ENCODE results near the gene PNPLA6.

Gene PNPLA6

DNA sequence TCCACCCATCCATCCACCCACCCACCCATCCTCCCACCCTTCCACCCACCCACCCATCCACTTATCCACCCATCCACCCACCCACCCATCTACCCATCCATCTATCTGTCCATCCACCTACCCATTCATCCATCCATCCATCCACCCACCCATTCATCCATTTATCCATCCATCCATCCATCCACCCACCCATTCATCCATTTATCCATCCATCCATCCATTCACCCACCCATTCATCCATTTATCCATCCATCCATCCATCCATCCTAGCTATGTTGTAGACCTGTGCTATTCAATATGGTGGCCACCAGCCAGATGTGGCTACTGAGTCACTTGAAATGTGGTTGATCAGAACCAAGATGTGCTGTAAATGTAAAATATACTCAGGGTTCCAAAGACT, 65.2 kb downstream of the PNPLA6 start:
- no peak for DNase-seq (ENCODE audit: low read depth)

DNA sequence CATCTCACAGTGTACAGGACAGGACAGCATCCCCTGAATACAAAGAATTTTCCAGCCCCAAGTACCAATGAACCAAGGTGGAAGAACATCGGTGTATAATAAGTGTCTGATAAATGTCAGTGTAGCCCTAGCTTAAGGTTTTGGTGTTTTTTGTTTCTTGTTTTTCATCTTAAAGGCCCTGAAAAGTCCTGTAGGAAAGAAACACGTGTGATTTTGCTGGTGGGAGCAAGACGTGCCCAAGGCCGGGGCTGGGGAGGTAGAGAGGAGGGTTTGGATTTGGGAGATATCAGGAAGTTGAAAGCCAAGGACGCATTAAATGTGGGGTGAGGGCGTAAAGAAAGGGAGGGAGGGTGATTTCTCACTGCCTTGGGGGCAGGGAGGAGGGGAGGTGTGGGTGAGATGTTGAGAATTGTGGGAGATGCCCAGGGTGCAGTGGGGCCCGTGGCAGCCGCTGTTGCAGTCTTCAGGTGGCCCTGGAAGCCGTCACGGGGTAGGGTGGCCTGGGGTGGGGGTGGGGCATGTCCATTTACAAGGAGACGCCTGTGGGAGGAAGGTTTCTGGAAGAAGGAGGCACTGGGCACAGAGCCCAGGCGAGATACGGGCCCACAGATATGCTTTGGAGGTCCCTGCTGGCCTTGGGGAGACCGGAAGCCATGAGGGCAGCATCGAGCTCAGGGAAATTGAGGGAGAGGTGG, 66.9 kb downstream of the PNPLA6 start:
- no peak for DNase-seq (ENCODE audit: low read depth)

DNA sequence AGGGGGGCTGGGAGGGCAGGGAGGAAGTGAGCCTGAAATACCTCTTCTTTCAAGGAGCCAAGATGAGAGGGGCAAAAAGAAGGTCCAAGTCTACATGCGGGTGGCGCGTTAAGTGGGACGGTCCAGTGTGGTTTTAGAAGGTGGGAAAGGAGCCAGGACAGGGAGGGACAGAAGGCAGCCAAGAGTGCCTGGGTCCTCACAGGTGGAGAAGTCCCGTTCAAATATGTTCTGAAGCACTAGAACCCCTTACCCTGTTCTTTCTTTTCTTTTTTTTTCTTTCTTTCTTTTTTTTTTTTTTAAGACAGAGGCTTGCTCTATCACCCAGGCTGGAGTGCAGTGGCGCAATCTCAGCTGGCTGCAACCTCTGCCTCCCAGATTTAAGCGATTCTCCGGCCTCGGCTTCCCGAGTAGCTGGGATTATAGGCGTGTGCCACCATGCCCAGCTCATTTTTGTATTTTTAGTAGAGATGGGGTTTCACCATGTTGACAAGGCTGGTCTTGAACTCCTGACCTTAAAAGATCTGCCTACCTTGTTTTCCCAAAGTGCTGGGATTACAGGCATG, 67.5 kb downstream of the PNPLA6 start:
- DNase-seq (ENCODE audit: low read depth), result no peak

DNA sequence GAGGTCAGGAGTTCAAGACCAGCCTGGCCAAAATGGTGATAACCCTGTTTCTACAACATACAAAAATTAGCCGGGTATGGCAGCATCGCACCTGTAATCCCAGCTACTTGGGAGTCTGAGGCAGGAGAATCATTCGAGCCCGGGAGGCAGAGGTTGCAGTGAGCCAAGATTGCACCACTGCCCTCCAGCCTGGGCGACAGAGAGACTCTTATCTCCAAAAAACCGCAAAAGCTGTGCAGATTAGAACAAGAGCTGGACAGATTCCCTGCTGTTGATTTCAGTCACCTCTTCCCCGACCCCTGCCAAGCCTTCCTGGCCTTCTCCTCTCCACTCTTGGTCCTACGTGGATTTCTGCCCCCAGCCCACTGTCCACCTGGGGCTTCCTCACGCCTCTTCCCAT, 68.4 kb downstream of the PNPLA6 start:
- DNase-seq (ENCODE audit: low read depth), result no peak

DNA sequence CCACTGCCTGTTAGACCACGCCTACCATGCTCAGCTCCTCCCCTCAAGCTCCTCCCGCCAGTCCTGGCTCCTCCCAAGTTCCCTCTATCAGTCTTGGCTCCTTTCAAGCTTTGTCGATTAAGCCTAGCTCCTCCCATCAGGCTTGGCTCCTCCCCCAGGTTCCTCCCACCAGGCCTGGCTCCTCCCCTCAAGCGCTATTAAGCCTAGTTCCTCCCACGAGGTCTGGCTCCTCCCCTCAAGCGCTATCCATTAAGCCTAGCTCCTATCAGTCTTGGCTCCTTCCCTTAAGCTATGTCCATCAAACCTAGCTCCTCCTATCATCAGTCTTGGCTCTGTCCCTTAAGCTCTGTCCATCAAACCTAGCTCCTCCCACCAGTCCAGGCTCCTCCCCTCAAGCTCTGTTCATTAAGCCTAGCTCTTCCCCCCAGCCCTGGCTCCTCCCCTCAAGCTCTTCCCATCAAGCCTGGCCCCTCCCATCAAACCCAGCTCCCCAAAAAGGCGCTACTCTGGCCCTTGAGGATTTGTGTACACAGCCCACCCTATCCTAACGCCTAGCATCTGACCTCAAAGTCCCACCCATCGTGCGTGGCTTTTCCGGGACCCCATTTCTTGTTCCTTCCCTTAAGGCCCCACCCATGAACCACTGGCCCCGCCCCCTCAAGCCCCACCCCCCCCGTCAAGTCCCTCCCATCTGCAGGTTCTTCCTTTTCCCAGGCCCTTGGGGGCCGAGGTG, 70.1 kb downstream of the PNPLA6 start:
- DNase-seq (ENCODE audit: low read depth), result no peak

DNA sequence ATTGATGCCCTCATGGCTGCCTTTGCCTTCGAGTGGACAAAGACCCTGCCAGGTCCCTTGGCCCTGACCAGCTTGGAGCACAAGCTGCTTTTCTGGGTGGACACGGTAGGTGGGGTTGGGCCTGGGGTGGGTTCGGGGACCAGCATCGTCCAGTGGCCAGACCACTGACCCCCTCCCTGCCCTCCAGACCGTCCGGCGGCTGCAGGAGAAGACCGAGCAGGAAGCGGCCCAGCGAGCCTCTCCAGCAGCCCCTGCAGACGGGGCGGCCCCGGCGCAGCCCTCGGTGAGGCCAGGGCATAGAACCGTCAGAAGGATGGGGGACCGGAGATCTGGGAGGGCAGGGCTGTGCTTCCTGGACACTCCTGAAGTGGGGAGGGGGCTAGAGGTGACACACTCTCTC, 70.8 kb downstream of the PNPLA6 start:
- DNase-seq (ENCODE audit: low read depth), result no peak

DNA sequence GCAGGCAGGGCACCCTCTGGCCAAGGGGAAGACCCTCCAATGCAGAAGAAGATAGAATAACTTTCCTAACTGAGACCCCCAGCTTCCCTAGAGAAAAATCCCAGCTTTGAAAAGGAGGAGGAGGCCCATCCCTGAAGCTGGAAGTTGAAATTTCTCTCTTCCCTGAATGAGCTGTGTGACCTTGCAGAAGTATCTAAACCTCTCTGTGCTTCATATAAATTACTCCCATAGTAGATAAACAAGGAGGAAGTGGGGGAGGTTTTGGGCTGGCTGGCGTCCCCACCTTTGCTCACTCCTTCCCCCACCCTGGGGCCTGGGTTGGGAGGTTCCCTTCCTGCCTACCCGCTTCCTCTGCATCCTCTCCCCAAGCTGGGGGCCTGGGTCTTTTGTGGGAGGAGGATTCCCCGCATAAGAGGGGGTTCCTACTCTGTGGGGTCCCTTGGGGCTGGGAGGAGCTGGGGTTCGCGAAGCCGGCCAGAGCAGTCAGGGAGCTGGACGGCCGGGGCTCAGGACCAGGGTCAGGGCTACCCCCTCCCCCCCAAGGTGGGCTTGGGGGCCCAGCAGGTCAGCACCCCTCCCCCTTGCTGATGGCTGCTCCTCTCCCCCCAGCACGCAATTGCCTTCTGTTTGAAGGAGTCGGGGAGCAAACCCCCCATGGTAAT, 71.8 kb downstream of the PNPLA6 start:
- DNase-seq (ENCODE audit: low read depth), result no peak

DNA sequence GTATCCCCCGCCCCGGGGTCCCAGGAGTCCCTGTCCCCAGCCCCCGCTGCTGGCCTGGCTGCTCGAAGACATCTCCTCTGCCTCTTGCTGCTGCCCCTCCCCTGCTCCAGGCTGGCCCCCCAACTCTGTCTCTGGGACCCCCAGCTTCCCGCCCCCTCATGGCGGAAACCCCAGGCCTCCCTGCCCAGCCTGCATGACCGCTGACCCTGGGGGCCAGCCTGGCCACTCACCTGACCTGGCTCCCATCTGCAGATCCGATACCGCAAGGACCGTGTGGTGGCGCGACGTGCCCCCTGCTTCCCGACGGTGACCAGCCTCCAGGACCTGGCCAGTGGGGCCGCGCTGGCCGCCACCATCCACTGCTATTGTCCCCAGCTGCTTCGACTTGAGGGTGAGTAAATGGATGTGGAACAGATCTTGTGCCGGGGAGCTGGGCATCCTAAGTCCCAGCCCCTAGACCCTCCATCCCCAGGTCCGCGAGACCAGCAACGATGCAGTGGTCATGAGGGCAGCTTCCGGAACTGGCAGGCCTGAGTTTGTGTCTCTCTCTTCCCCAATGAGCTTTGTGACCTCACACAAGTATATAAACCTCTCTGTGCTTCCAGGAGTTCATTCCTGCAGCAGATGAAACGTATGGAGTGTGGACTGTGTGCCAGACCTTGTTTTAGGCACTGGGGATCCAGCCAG, 72.5 kb downstream of the PNPLA6 start:
- no peak for DNase-seq (ENCODE audit: low read depth)

DNA sequence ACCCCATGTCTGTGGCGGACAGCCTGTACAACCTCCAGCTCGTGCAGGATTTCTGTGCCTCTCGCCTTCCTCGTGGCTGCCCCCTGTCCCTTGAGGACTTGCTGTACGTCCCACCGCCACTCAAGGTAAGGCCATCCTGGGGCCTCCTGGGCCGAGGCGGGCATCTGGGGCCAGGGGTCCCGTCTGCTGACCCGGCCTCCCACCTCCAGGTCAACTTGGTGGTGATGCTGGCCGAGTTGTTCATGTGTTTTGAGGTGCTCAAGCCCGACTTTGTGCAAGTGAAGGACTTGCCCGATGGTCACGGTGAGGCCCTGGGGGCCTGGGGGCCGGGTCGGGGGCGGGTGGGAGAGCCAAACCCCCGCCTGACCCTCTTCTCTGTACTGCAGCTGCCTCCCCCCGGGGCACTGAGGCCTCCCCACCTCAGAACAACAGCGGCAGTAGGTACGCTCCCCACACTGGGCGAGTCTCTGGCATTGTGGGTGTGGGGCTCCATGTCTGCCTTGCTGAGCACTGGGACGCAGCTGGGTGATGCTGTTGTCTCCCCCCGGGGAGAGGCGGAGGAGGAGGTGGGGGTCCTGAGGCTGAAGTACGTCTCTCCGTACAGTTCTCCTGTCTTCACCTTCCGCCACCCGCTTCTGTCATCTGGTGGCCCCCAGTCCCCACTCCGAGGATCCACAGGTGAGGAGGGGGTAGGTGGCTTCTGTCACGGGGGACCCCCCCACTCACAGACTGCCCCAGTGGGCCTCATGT, 75.1 kb downstream of the PNPLA6 start:
- DNase-seq (ENCODE audit: low read depth), result no peak

All from activated T-helper 9 cell treated with anti-CD3 and anti-CD28 coated beads, Interleukin-2, amount 50 U/mL, for 16 hours (primary cell).